GM21447 (cell line): ENCODE measurements around the gene ARHGEF7.
"Not testable (repeated sequence)": the region's sequence is repeated elsewhere in the genome, so short reads cannot be mapped to it uniquely, and the experiment has no call there.

ENCODE experiments used
- ATAC-seq: cut with Tn5 transposase; IDR thresholded peaks from one replicate; pipeline ENCODE4 v1.9.1; 2021; ENCODE audit not compliant: unreplicated experiment

Gene ARHGEF7

DNA sequence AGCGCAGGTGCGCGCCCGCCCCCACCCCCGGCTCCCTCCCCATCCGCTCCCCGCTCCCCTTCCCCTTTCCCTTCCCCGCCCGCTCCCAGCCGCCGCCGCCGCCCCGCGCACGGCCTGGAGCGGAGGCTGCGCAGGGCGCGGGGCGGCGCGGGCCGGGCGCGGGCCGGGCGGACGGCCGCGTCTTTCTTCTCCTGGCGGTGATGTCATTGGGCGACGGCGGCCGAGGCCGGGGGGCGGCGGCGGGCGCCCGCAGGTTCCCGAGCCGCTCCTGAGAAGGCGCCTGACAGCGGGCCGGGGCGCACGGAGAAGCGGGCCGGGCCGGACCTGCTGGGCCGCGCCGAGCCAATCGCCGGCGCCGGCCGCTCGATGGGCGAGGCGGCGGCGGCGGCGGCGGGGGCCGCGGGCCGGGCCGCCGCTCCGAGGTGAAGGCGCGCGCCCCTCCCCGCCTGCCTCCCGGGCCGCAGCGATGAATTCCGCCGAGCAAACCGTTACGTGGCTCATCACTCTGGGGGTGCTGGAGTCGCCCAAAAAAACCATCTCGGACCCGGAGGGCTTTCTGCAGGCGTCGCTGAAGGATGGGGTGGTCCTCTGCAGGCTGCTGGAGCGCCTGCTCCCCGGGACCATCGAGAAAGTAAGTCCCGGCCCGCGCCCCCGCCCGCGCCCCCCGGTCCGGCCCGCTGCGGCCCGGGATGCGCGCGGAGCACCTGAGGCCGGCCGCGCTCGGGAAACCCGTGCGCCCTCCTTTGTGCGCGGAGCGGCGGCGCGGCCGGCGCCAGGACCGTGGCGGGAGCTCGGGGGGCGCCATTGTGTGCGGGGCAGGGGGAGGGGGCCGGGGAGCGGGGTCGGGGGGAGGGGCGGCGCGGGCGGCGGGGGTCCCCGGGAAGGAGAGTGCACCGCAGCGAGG lies at the start of gene ARHGEF7:
TSS of gene ARHGEF7 (plus strand) at position 250 of the 904 bp plus-strand sequence. CDS start at position 467, 217 bp downstream.
- no peak for ATAC-seq

GRCh38 chr13:111065698-111066097 lies 49.4 kb upstream of the ARHGEF7 start:
- no peak for ATAC-seq

- no peak for ATAC-seq
Observed at GRCh38 chr13:111066544-111066943, 48.6 kb upstream of the ARHGEF7 start.

DNA sequence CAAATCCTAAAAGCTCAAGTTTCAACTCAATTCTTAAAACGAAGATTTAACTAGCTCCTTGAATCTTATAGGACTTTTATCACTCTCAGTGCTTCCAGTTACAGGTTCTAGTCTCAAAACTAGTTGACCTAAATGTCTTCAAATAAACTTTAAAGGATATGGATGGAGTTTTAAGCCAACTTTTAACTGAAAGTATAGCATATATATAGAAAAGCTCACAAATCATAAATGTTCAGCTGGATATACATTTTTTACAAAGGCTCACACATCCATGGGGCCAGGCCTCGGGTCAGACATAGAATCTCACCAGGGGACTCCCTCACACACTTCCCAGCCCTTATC lies 47.1 kb upstream of the ARHGEF7 start:
- no peak for ATAC-seq

DNA sequence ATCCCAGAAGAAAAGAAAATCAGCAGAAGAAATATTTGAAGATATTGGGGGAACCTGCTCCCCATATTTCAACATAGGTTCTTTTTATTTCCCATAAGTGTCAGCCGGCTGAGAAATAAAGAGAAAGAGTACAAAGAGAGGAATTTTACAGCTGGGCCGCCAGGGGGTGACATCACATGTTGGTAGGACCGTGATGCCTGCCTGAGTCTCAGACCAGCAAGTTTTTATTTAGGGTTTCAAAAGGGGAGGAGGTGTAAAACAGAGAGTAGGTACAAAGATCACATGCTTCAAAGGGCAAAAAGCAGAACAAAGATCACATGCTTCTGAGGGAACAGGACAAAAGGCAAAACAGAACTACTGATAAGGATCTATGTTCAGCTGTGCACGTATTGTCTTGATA lies 44.0 kb upstream of the ARHGEF7 start:
- ATAC-seq, result not testable (repeated sequence)

- not testable (repeated sequence) for ATAC-seq
Observed at GRCh38 chr13:111071526-111071925, 43.6 kb upstream of the ARHGEF7 start.

GRCh38 chr13:111074826-111075225 lies 40.3 kb upstream of the ARHGEF7 start:
- no peak for ATAC-seq

- no peak for ATAC-seq
Observed at GRCh38 chr13:111076155-111077013, 38.7 kb upstream of the ARHGEF7 start.

DNA sequence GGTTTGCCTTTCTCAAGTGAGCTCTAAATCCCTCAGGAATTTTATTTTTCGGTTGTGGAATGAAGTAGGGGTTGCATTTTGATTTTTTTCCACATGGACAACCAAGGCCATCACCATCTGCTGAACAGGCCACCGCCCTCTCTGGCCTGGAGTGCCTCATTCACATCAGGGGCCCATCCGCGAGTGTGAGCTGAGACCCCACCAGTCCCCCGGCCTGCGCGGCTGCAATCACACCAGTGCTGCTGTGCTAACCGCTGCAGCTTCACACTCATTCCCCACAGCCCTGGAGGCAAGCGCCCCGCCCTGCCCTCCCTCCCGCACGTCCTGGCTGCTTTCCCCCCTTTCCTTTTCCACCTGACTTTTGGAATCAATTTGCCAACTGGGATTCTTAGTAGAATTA lies 35.7 kb upstream of the ARHGEF7 start:
- ATAC-seq, result no peak

- no peak for ATAC-seq
Observed at GRCh38 chr13:111080642-111081041, 34.5 kb upstream of the ARHGEF7 start.

GRCh38 chr13:111082240-111082639 lies 32.9 kb upstream of the ARHGEF7 start:
- ATAC-seq, result no peak

GRCh38 chr13:111082769-111083168 lies 32.3 kb upstream of the ARHGEF7 start:
- not testable (repeated sequence) for ATAC-seq

GRCh38 chr13:111083693-111084092 lies 31.4 kb upstream of the ARHGEF7 start:
- ATAC-seq, result not testable (repeated sequence)

- no peak for ATAC-seq
Observed at GRCh38 chr13:111090169-111090568, 24.9 kb upstream of the ARHGEF7 start.

- ATAC-seq, result no peak
Observed at GRCh38 chr13:111092685-111093084, 22.4 kb upstream of the ARHGEF7 start.

GRCh38 chr13:111093136-111093535 lies 22.0 kb upstream of the ARHGEF7 start:
- ATAC-seq, result no peak

DNA sequence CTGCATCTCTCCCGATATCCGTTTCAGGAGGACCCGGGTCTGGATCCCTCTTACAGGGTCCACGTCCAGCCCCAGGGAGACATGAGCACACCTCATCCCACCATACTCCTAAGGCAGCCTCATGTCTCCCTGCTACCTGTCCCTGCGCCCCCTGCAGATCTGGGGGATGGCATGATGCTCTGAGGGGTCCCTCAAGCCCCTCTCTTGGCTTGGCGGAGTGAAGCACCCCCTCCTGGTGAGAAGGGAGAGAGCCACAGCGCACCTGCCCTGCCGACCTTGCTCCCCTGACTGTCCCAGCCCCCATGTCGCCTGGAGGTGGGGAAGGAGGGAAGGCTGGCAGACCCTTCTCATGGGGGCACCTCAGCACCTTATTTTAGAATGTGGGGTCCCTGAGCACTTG lies 21.5 kb upstream of the ARHGEF7 start:
- no peak for ATAC-seq

DNA sequence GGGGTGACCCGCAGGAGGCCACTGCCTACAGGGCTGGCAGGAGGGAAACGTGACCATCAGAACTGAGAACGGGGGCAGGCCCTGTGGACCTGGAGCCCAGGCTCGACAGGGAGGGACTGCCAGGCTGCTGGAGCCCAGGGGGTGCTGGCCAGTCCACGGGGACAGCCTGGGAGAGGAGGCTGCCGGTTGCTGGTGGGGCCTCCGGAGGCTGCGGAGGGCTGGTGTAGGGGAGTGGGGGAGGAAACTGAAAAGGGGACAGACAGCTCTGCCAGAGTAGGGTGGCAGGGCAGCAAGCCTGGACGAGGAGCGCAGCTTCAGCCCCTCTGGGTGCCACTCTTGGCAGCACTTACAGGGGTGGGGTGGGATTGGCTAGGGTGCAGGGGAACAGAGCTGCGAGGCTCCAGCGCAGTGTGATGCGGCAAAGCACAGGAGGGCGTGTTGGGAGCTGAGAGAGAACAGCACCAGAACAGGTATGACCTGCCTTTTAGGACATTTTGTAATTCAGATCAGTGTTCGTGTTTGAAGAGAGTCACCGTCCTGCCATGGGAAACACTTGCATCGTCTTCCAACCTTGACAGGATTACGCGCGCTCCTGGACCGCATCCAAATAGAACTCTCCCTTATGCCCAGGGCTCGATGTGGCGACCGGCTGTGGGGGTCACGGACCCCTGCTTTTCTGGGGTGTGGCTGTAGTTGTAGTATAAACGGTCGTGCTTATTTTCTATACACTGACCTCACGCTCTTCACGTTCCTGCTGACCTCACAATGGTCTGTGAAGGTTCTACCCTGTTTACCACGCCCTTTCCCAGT lies 19.9 kb upstream of the ARHGEF7 start:
- no peak for ATAC-seq

DNA sequence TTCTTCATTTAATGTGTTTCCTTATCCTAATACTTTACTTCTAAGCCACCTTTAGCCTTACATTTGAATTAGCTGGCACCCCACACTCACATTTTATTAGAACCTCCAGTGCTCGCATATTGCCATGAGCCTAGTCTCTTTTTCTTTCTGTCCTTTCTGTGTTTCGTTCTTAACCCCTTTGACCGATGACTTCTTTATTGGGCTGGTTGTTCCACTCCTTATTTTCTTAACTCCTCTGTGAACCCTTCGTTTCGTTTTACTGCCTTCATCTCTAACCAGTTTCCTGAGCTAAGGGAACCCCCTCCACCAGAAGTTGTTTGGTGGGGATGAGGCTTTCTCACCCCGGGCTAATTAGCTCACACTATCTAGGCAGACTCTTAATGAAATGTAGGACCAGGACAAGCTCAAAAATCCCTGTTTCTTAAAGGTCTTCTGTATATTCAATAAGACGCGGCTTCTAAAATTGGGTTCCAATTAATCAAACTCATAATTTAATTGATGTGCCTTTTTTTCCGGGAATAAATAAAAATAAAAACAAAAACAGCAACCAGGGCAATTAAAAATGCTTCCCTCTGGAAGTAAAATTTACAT lies 19.1 kb upstream of the ARHGEF7 start:
- ATAC-seq, result no peak

DNA sequence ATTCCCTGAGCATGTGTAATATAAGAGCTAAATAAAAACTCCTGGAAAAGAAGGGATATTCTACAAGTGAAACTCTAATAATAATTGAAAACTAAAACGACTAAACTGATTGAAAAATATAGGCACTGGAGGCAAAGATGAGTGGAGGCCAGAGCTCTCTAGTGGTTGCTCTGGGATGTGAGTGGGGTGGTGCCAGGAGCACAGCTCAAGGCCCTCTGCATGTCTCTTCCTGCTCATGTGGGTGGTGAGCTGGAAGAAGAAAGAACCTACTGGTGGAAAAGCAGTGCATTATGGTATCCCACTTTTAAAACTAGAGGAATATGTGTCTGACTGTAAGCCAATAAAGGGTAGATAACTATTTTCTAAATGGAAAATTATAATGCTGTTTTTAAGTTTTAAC lies 15.8 kb upstream of the ARHGEF7 start:
- no peak for ATAC-seq

DNA sequence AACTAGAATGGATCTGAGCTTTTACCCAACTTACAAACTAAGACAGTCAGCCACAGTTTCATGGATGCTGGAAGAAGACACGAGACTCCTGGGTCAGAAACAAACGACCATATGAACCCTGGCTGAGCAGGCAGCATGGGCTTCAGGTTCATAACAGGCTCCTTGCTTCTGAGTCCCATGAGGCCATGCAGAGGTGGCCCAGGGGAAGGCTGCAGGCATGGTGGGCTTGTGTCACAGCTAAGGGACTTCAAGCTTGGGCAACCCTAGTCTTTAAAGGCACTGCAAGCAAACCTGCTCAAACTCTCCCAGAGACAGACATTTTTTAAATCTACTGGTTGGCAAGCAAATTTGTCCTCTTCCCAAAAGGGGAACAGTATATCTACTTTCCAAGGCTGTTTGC lies 5.1 kb upstream of the ARHGEF7 start:
- ATAC-seq, result no peak
